NCI-H2227 (cell line): ENCODE data around the gene DIS3L2.

Source experiments
- DNase-seq: peaks from one replicate; lab custom pipeline; 2025; ENCODE audit not compliant: unreplicated experiment; lab: John Stamatoyannopoulos, UW

The DIS3L2 gene, protein sequence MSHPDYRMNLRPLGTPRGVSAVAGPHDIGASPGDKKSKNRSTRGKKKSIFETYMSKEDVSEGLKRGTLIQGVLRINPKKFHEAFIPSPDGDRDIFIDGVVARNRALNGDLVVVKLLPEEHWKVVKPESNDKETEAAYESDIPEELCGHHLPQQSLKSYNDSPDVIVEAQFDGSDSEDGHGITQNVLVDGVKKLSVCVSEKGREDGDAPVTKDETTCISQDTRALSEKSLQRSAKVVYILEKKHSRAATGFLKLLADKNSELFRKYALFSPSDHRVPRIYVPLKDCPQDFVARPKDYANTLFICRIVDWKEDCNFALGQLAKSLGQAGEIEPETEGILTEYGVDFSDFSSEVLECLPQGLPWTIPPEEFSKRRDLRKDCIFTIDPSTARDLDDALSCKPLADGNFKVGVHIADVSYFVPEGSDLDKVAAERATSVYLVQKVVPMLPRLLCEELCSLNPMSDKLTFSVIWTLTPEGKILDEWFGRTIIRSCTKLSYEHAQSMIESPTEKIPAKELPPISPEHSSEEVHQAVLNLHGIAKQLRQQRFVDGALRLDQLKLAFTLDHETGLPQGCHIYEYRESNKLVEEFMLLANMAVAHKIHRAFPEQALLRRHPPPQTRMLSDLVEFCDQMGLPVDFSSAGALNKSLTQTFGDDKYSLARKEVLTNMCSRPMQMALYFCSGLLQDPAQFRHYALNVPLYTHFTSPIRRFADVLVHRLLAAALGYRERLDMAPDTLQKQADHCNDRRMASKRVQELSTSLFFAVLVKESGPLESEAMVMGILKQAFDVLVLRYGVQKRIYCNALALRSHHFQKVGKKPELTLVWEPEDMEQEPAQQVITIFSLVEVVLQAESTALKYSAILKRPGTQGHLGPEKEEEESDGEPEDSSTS

DNA sequence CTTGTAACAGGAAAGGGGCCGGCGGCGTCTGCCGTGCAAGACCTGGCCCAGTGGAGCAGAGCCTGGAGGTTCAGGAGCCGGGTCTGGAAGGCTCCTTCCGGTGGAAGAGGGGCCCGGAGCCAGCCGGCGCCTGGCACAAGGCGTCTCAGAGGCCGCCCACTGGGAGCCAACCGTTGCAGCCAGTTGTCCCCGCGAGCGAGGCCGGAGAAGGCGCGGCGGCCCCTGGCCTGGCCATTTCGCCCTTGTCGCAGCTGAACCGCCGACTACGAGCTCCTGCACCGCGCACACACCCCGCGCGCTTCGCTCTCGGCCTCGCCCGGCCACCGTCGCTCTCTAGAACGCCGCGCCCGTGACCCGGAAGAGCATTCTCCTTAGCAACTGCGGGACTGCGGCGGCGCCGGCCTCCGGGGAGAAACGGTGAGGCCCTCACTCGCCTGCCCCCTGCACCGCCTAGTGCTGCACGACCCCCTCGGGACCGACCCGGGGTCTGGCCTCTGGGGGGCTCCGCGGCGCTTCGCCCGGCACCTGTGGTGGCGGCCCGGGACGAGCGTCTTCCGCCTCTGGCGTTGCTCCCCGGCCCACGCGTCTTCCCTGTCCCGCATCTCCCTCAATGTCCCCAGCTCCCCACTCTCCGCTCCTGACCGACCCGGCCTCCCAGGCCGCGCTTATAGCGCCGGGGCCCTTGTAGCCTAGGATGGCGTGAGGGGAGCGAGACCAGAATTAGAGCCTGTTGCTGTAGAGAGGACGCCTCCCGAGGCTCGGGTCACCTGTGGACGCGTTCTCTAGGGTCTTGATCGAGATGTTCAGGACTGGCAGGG, at the start of gene DIS3L2:
DIS3L2 (plus strand) TSS at position 365 of the 818 bp plus-strand sequence. CDS start 53,215 bp downstream, outside the sequence.
- DNase-seq, result peak; percentile 93

DNA sequence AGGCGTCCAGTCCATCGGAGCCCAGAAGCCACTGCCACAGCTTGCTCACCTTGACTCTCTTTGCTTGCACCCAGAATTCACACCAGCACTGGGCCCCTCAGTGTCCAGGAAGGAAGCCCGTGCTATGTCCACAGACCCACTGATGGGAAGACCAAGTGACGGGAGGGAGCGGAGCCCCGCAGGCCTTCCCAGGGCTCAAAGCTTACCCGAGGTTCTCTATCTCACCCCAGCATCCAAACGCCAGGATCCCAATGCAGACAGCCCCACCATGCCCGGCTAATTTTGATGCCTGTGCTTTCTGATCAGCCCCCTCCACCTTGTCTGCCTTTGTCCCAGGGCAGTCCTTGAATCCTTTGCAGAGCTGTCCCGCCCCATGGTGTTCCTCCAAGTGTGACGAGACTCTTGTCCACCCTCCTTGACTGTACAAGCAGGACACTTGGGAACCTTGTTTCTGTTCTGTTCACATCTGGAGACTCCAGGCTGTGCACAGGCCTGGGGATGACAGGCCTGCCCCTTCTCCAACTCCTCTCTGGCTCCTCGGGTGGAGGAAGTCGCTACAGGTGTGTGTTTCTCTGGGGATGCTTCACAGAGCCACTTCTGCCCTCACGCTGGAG, 47.3 kb upstream of the DIS3L2 start:
- DNase-seq, result no peak

DNA sequence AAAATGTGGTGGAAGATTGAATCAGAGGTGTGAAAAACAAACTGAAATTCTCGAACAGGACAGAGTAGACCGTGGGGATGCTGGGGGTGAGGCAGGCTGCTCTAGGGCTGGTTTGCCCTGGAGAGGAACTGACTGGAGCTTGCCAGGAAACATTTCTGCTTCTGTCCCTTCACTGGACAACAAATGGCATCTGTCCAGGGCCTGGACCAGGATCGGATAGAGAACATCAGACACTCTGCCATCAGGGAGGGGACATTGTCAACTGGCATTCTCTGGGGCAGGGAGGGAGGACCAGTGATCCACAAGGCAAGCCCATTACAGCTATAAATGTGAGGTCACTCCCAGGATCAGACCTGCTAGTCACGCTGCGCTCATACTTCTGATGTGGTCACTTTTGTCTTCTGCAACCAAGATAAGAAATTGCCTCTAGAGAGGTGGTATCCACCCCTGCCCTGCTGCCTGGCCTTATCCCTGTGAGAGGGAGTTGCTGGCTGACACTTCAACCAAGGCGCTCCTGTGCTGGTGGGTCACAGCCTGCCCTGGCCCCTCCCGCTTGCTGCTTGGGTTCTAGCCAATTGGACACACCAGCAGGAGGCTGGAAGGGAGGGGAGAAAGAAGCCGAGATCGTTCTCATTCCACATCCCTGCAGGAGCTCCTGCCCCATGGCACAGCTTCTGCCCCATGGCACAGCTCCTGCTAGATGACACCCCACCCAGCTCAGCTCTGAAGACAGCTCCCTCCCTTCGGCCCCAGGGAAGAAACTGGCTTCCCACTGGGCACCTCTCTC, 44.0 kb upstream of the DIS3L2 start:
- no peak for DNase-seq

DNA sequence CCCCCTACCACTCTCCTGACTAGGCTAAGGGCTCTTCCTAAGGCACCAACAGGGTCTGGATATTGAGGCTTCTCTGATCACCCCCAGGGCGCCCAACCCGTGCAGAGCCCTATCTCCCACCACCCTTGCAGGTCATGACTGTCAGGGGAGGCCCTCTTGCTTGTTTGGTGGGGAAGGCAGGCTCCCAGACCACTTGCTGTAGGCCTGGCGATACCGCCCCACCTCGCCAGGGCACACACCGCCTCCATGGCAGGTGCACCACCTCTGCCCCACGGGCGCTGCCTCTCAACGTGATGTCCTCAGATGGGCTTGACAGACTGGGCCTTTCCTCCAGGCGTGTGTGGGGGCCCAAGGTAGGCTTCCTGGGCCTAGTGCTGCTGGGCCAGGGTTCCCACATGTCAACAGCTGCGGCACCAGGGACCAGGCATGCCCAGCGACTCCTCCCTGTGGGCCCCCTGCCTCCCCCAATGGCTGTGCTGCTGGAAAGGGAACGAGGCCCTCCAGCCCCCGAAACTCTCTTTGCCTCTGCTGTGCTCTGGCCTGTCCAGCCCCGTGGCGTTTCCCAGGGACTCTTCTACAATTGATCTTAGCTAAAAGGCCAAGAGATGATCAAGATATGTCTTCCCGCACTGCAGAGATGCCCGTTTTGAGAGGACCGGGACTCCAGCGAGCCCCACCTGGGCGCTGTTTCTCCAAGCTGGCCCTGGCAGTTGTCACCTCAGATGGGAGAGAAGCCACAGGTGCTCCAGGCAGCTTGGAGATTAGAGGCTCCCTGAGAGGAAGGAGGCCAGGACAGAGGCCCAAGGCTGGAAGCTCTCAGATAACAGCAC, 42.8 kb upstream of the DIS3L2 start:
- DNase-seq, result no peak

DNA sequence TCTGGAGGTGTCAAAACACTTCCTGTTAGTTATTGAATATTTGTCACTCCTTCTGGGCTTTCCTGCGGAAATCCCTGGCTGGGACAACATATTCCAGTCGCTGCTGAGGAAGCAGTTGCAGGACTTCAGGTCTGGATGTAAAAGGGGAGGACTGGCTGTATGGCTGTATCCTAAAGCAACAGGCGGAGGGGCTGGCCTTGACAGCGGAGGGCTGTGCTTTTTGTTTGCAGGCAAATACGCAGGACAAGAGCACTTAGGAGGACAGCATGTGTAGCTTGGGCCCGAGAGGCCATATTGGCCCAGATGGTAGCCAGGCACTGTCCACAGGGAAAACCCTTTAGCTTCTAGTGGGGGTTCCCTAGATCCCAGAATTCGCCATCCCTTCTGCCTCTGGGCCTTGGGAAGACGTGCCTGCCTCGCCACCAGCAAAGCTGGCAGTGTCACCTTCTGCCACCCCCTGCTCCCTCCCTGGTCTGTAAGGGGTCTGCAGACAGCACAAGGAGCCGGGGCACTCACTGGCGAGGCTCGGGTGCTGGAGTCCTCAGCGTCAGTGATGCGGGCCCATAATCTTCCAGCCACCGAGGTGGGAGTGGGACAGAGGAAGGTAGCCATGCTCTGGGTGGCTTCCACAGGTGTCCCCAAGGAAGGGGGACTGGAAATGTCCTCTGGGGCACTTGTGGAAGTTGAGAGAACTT, 42.0 kb upstream of the DIS3L2 start:
- no peak for DNase-seq

DNA sequence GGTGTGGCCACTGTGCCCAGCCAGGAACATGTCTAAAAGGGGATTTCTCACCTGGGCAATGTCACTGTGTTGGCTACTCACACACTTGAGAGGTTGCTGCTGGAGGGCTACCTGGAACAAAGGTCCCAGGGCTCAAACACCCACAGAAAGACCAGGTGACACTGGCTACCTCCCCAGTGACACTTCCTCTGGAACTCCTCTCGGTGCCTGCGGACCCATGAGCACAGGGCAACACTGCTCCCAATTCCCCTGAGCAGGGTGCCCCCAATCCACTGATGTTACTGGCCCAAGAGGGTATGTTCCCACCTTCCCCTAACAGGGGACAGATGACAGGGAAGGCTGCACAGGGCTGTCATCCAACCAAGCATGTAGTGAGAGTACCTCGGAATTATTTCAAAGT, 41.1 kb upstream of the DIS3L2 start:
- no peak for DNase-seq

DNA sequence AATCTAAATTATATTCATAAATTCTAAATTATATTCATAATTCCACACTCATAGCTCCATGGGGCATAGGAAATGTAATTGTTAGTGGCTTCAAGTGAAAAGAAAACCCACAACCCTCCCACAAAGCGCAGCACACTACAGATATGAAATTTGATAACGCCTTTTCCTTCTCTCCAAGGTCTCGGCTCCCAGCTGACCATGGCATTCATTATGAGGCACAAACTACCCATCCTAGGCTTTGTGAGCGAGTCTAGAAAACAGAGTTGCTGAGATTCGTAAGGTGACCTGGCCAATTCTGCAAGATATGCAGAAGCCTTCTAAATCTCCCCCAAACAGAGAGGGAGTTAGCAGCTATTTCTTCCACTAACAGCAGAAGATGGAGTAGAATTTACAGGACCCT, 40.7 kb upstream of the DIS3L2 start:
- DNase-seq, result no peak

DNA sequence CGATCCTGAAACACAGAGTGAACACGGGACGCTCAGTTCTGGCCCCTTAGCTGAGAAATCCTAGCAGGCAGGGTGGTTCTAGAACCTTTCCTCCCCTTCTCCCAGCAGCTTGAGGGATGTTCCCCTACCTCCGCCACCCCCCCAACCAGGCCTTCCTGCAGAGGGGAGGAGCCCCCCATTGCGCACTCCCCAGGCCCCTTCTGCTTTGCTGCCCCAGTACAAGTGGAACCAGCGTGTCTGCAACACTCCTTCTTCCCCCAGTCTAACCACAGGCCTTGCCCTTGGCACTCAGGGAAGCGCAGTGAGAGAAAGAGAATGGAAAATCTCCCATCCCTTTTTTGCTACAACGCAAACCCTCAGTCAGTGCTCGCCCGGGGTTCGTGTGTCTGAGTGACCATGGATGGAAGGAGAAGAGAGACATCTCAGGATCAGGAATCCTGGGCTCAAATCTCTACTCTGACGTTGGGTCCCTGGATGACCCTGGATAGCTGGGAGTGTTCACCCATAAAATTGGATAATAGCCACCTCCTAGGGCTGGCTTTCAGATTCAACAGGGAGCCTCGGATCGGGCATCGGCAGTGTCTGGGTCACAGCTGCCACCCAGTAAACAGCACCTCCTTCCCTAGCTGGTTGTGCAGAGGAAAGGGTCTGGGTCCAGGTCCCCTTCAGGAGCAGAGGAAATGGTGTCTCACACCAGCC, 39.1 kb upstream of the DIS3L2 start:
- DNase-seq, result no peak

DNA sequence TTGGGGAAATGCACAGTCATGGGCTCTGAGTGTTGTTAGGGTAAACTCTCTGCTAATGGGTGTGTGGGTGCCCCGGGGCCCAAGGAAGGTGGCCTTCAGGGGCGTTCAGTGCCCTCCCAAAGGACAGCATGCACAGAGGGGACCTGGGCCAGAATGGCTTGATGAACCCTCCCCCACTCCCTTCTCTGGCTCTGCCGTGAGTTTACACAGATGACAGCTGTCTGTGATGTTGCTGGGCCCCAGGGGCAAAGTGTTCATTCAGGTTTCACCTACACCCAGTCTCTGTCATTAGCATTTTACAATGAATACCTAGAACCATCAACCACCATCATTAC, 38.5 kb upstream of the DIS3L2 start:
- no peak for DNase-seq

DNA sequence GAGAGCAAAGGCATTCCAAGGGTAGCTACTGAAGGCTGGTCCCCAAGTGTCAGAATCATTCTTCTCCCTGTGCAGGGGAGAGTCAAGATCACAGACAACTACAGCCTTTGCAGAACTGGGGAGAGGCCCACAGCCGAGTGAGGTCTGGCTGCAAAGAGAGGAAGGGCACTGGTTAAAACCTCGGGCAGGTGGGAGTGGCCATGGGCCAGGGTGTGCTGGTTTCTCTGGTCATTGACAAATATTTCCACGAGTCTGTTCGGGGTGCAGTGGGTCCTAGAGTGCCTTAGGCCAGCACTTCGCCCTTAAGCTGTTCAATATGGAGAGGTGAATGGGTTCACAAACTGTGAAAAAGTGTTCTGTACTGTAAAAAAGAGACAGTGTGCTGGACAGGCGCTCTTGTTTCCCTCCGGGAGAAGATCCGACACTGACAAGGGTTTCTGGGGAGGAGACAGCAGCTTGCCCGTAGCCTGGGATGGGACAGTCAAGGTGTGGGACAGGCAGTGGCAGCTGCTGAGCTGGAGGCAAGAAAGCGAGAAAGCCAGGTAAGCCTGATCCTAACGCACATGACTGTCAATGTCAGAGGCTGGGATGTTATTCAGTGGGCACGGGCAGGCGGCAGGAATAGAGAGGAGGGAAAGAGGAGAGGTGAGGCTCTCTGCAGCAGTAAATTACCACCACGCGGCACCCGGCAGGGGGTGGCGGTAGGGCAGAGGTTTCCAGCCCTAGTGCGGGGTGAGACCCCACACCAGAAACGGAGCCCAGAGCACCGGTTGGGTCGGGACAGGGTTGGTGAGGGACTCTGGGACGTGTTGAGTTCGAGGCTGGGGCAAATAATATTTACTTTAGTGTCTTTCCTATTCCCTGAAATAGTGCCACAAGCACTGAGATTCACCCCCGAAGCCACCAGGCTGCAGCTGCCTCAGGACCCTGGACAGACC, 37.3 kb upstream of the DIS3L2 start:
- DNase-seq, result peak; percentile 26

DNA sequence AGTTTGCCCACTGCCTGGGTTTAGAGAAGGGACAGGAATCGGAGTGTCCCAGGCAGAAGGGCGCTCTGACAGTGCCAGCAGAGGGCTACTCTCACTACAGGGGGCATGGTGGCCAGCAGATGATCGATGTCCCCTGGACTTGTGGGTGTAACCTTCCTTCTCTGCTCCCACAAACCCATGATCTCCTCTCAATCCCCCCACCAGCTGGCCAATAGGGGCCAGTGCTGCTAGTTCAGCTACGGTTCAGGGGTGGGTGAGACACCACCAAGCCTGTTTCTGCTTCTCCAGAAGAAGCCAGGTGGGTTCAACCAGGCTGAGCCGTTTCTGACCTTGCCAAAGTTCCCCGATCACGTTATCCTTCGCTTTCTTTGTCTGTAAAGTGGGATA, 36.6 kb upstream of the DIS3L2 start:
- DNase-seq, result no peak

DNA sequence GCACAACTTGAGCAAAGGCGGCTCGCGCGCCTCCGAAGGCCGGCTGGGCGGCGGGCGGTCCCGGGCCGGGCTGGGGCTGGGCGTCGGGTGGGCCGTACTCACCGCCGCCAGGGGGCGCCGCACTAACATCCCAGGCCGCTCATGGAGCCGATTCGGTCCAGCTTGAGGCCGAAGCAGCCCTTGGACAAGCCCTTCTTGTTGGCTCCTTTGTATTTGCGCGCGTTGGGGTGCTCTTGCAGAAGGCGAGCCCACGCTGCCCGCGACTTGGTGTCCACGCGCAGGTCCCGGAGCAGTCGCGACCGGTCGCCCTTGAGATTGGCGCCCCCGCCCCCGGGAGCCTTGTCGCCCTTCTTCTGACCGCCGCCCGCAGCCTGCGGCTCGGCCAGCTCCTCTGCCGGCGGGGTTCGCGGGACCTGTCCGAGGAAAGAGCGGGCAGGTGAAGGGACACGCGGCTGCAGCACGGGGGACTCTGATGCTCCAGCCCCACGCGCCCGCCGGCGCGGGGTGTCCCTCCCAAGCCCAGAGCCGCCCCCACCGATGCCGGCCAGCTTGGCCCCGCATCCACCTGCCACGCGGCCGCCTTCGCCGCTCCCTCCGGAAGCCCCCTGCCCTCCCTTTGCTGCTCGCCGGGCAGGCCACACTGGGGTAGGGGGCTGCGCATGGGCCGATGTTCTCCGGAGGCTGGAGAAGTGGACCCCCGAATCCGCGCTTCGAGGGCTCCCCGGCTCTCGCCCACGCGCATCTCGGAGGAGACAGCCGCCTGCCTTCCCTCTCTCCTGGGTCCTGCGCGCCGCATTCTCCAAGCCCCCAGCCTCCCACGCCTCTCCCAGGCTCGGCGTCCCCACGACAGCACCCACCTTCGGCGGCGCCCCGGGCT, 36.0 kb upstream of the DIS3L2 start:
- peak; percentile 89 for DNase-seq

DNA sequence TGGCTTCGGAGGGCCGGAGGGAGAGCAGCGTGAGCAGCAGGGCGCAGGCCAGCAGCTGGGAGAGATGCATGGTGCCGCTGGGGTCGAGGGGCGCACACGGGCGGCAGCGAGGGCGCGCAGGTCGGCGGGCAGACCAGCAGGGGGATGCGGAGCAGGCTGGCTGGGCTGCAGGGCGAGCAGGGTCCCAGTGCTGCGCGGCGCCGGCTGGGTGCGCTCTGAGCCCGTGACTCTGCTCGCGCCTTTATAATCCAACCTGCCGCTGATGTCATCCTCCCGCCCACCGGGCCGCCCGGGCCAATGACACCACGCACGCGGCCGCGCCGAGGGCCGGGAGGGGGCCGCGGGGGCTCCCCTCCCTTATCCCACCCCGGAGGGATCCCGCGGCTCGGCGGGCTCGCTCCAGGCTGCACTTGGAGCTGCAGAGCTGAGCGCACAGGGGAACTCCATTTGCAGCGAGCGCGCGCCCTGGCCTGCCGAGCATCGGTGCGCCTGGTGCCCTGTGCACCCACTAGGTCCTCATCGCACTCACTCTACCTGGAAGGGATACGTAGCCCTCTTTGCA, 35.3 kb upstream of the DIS3L2 start, which contains the start of gene NPPC:
NPPC (minus strand) TSS at position 217 of the 562 bp plus-strand sequence; CDS start at position 70, 147 bp downstream.
- DNase-seq, result peak; percentile 88

DNA sequence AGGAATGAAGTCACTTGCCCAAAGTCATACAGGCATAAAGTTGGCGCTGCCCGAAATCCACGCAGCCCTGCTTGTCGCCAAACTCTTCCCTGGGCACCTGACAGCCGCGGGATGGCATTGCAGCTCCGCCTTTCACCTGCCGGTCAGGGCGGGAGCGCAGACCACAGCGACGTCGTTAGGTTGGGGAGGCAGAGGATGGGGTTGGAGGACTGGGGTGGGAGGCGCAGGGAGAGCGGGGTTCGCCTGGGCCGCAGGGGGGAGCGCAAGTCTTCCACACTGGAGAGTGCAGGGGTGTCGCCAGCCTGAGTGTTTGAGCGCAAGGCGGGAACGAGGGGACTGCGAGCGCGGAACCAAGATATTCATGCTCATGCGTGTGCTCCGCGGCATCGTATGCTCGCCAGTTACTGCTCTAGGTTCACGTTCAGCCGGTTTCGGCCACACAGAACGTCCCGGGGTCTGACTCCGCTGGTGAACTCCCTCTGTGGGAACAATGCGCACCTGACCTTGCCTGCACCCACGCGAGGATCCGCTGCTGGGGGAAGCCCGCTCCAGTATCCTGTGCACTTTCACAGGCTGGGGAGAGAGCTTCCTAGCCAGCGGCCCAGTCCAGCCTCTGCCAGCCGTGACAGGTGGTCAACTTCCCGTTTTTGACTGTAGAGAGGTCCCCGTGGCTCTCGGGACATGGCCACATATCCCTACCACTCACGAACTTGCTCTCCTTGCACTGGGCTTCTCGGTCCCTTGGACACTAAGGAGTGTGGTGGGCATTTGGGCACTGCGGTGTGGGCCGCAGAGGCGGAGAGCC, 34.5 kb upstream of the DIS3L2 start:
- DNase-seq, result peak; percentile 52

DNA sequence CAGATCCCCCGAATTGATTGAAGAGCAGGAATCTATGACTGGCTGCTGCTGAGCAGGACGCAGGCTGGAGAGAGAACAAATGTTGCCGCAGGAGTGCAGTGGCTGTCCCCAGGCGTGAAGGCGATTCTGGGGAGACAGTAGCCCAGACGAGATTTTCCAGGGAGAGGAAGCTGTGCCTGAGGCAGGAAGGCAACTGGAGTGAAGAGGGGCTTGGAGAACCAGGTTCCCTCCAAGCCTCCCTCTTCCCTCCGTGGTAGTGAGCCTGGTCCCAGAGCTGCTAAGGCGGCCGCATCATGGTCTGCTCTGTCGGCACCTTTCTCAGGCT, 34.0 kb upstream of the DIS3L2 start:
- no peak for DNase-seq
